Lower leg skin (tissue), 3 donors: ENCODE results near the gene SEMA3C.

Experiments used
- POLR2A ChIP-seq, 2 donors: fragments of 450-650 bp; IDR thresholded peaks; one replicate each; pipeline ENCODE4 v1.6.1; 2016 to 2017; ENCODE audit warnings: antibody characterized with exemption in 2 of 2, mild to moderate bottlenecking in 1 of 2, moderate library complexity in 1 of 2
- TF ChIP-seq, protein P1 (sequence below), 3 donors: fragments of 450-650 bp; IDR thresholded peaks; one replicate each; pipeline ENCODE4 v1.5.1; 2016; ENCODE audit warnings: antibody characterized with exemption in 3 of 3, mild to moderate bottlenecking in 3 of 3, moderate library complexity in 2 of 3

DNA sequence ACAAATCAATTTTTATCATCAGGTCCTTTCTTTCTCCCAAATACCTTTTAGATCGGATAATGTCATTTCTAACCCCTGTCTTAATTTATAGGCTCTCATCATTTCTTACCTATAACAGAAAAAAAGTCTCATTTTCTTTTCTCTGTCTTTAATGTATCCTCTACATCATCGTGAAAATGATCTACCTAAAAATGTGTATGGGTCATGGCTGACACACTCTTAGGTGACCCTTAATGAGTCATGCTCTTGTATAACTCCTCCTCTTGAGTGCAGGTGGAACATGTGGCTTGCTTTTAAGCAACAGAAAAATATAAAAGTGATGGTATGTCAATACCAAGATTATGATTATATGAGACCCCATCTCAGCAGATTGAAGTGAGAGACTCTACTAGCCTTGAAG lies 139.4 kb downstream of the SEMA3C start:
- TF ChIP-seq POLR2A (IDR thresholded peaks at IDR 0.05), result no peak
- TF ChIP-seq, protein P1, sequence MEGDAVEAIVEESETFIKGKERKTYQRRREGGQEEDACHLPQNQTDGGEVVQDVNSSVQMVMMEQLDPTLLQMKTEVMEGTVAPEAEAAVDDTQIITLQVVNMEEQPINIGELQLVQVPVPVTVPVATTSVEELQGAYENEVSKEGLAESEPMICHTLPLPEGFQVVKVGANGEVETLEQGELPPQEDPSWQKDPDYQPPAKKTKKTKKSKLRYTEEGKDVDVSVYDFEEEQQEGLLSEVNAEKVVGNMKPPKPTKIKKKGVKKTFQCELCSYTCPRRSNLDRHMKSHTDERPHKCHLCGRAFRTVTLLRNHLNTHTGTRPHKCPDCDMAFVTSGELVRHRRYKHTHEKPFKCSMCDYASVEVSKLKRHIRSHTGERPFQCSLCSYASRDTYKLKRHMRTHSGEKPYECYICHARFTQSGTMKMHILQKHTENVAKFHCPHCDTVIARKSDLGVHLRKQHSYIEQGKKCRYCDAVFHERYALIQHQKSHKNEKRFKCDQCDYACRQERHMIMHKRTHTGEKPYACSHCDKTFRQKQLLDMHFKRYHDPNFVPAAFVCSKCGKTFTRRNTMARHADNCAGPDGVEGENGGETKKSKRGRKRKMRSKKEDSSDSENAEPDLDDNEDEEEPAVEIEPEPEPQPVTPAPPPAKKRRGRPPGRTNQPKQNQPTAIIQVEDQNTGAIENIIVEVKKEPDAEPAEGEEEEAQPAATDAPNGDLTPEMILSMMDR (IDR thresholded peaks at IDR 0.05), result no peak
